ENCODE measurements around the gene CBFB. TPM values are rescaled to one million over a fixed set of nuclear protein-coding genes. Genes with fewer than 3 reads are reported as not detected.

CBFB gene
- total and polyA plus RNA-seq, 2 of the 13 experiments (the other 11 are each of a cell fraction or from before 2014, with no cell fraction given) = 22.1 to 70.8 TPM

- TF ChIP-seq ZFP90 (CRISPR knock-in tag; IDR thresholded peaks at IDR 0.05; ENCODE audit: borderline replicate concordance) = 0 out of 2 replicates have a peak, but pooled peaks have one; percentile 28
- TF ChIP-seq NFAT5 (CRISPR knock-in tag; IDR thresholded peaks at IDR 0.05) = 0 out of 2 replicates have a peak, but pooled peaks have one; percentile 11
- TF ChIP-seq ZBTB38 (CRISPR knock-in tag; IDR thresholded peaks at IDR 0.05) = peak; percentile 32; the same call in 1 of the 2 replicates
- TF ChIP-seq MTA1 (CRISPR knock-in tag; IDR thresholded peaks at IDR 0.05; ENCODE audit: borderline replicate concordance) = peak; percentile 22; the same call in 1 of the 2 replicates
- peak; percentile 48; the same call in 1 of the 2 replicates for TF ChIP-seq ZNF383 (CRISPR knock-in tag; IDR thresholded peaks at IDR 0.05; ENCODE audit: borderline replicate concordance)
- no peak for TF ChIP-seq ZHX2 (IDR thresholded peaks at IDR 0.05; ENCODE audit: low read depth)
- 0 out of 2 replicates have a peak, but pooled peaks have one; percentile 56 for TF ChIP-seq ZHX2 (CRISPR knock-in tag; IDR thresholded peaks at IDR 0.05; ENCODE audit: borderline replicate concordance)
- TF ChIP-seq MYPOP (CRISPR knock-in tag; IDR thresholded peaks at IDR 0.05) = peak; percentile 81
- 0 out of 2 replicates have a peak, but pooled peaks have one; percentile 17 for TF ChIP-seq ESRRA (CRISPR knock-in tag; IDR thresholded peaks at IDR 0.05; ENCODE audit: low read depth)
- TF ChIP-seq ZNF280B (CRISPR knock-in tag; IDR thresholded peaks at IDR 0.05; ENCODE audit: borderline replicate concordance) = peak; percentile 76; the same call in 1 of the 2 replicates
- TF ChIP-seq ZSCAN20 (CRISPR knock-in tag; IDR thresholded peaks at IDR 0.05; ENCODE audit: borderline replicate concordance) = peak; percentile 83; the same call in 1 of the 2 replicates
- TF ChIP-seq SIN3A (IDR thresholded peaks at IDR 0.05; ENCODE audit: borderline replicate concordance, low read depth, low read length) = no peak
Observed at GRCh38 chr16:67013823-67014633, 14.9 kb upstream of the CBFB start (continued).
